ENCODE measurements around the gene VIPR1. TPM values are rescaled to one million over a fixed set of nuclear protein-coding genes. Genes with fewer than 3 reads are reported as not detected.
A peak's percentile ranks its signal among the peaks of the same experiment; 100 is the strongest.

The VIPR1 gene
- total RNA-seq, 1 donor from 2014 or later: 6.1 TPM

DNA sequence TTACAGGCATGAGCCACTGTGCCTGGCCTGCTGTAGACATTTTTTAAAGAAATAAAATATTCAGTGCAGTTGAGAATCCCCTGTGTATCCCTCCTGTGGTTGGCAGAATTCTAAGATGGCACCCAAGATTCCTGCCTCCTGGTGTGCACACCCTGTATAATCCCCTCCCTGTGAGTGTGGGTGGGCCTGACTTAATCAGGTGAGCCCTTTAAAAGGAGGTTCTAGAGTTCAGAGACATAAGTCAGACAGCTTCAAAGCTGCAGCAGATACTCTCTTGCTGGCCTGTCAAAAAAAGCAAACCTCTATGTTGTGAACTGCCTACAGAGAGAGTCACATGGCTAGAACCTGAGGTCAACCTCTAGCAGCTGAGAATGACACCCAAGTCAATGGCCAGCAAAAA is 7.0 kb upstream of the VIPR1 start:
- TF ChIP-seq, protein P1, sequence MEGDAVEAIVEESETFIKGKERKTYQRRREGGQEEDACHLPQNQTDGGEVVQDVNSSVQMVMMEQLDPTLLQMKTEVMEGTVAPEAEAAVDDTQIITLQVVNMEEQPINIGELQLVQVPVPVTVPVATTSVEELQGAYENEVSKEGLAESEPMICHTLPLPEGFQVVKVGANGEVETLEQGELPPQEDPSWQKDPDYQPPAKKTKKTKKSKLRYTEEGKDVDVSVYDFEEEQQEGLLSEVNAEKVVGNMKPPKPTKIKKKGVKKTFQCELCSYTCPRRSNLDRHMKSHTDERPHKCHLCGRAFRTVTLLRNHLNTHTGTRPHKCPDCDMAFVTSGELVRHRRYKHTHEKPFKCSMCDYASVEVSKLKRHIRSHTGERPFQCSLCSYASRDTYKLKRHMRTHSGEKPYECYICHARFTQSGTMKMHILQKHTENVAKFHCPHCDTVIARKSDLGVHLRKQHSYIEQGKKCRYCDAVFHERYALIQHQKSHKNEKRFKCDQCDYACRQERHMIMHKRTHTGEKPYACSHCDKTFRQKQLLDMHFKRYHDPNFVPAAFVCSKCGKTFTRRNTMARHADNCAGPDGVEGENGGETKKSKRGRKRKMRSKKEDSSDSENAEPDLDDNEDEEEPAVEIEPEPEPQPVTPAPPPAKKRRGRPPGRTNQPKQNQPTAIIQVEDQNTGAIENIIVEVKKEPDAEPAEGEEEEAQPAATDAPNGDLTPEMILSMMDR (IDR thresholded peaks at IDR 0.05): no peak
- H3K9me3 Mint-ChIP-seq (ENCODE audit: low read depth): no peaks in the 10 kb centered on the region
- no peak for DNase-seq (ENCODE audit: low spot score)
- peak overlapping the region; percentile 49 for H3K27ac Mint-ChIP-seq (ENCODE audit: unreplicated experiment)
- H3K36me3 Mint-ChIP-seq (ENCODE audit: low read depth): no peaks in the 10 kb centered on the region
- peaks cover 10% of the 10 kb centered on the region for H3K27me3 Mint-ChIP-seq (ENCODE audit: low read depth)
- no peak overlapping the region for H3K4me3 Mint-ChIP-seq (ENCODE audit: unreplicated experiment)
- peaks cover 42% of the 10 kb centered on the region for H3K4me1 Mint-ChIP-seq (ENCODE audit: low read depth)

DNA sequence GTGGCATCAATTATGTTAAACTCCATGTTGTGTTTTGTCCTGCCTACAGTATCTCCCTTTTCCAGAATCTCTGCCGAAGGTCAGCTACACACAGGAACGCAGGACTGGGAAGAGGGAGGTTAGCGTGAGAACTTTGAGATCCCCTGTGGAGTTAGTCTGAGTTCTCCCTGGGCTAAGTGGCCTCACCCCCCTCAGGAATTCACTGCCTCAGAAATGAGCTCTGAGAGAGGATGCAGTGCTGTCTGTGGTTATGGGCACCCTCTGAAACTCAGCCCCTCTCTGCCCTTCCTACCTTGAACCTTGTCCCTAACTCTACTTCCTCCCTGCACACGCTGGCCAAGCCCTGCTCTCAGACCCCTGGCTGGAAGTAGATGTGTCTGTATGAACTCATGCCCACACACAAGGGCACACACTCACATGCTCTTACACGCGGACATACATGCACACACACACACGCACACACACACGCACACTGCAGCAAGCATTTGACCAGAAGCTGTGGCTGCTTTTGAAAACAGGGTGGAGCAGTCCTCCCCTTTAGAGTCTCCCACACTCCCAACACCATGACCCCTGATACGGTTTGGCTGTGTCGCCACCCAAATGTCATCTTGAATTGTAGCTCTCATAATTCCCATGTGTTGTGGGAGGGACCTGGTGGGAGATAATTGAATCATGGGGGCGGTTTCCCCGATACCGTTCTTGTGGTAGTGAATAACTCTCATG is 5.3 kb upstream of the VIPR1 start:
- H3K4me1 Mint-ChIP-seq (ENCODE audit: low read depth): peaks cover 39% of the 10 kb centered on the region
- peak overlapping the region; percentile 85 for H3K27ac Mint-ChIP-seq (ENCODE audit: unreplicated experiment)
- H3K4me3 Mint-ChIP-seq (ENCODE audit: unreplicated experiment): peak overlapping the region; percentile 39
- DNase-seq (ENCODE audit: low spot score): peak; percentile 72
- peaks cover 23% of the 10 kb centered on the region for H3K27me3 Mint-ChIP-seq (ENCODE audit: low read depth)
- TF ChIP-seq, protein P1 (IDR thresholded peaks at IDR 0.05): no peak
- no peaks in the 10 kb centered on the region for H3K36me3 Mint-ChIP-seq (ENCODE audit: low read depth)
- H3K9me3 Mint-ChIP-seq (ENCODE audit: low read depth): no peaks in the 10 kb centered on the region

DNA sequence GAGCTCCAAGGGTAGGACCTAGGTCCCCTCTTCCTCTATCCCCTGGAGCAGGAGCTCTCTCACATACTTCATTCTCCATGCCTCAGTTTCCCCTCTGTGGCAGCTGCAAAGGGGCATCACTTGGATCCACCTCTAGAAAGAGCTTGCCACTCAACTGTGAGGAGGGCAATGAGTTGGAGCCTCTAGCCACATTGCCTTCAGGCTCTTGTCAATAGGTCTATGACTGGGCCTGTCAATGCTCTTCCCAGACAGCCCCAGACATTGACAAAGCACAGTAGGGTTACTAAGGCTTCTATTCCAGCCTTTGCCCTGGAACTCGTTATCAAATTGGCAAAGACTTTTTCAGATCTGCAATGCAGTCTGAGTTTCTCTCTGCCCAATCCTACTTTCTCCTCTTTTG is 4.4 kb upstream of the VIPR1 start:
- no peak for DNase-seq (ENCODE audit: low spot score)
- H3K27me3 Mint-ChIP-seq (ENCODE audit: low read depth): peaks cover 26% of the 10 kb centered on the region
- H3K27ac Mint-ChIP-seq (ENCODE audit: unreplicated experiment): peak overlapping the region; percentile 85
- no peak overlapping the region for H3K4me3 Mint-ChIP-seq (ENCODE audit: unreplicated experiment)
- no peaks in the 10 kb centered on the region for H3K36me3 Mint-ChIP-seq (ENCODE audit: low read depth)
- peaks cover 42% of the 10 kb centered on the region for H3K4me1 Mint-ChIP-seq (ENCODE audit: low read depth)
- H3K9me3 Mint-ChIP-seq (ENCODE audit: low read depth): no peaks in the 10 kb centered on the region
- TF ChIP-seq, protein P1 (IDR thresholded peaks at IDR 0.05): no peak

DNA sequence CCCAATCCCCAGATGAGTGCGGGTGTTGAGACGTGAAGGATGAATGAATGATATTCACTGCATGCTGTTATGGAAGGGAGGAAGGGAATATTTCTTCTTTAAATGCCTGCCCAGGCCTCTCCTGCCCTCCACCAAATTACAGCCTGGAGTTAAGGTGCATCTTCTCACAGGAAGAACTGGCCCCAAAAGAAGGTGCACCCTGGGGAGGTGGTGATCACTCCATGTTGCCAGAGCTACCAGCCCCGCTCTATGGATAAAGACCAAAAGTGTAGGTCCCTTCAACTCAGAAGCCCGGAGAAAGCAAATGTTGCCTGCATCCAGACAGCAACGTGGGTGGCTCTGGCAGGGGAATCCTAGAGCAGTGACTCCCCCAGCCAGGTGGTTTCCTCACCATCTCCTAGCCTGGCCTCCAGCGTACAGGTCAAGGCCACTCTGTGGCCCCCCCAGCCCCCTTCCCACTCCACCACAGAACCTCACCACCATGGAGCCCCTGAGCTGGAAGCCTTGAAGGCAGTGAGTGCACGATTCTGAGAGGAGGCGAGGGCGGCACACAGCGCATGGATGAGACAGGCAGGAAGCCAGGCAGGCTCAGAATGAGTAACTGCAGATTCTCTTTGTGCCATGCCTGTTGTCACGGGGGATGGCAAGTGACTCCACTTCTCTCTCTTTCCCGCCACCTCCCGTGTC is 3.5 kb upstream of the VIPR1 start:
- DNase-seq (ENCODE audit: low spot score): no peak
- no peaks in the 10 kb centered on the region for H3K9me3 Mint-ChIP-seq (ENCODE audit: low read depth)
- H3K27ac Mint-ChIP-seq (ENCODE audit: unreplicated experiment): no peak overlapping the region
- no peak overlapping the region for H3K4me3 Mint-ChIP-seq (ENCODE audit: unreplicated experiment)
- TF ChIP-seq, protein P1 (IDR thresholded peaks at IDR 0.05): no peak
- H3K36me3 Mint-ChIP-seq (ENCODE audit: low read depth): no peaks in the 10 kb centered on the region
- H3K4me1 Mint-ChIP-seq (ENCODE audit: low read depth): peaks cover 45% of the 10 kb centered on the region
- peaks cover 26% of the 10 kb centered on the region for H3K27me3 Mint-ChIP-seq (ENCODE audit: low read depth)

DNA sequence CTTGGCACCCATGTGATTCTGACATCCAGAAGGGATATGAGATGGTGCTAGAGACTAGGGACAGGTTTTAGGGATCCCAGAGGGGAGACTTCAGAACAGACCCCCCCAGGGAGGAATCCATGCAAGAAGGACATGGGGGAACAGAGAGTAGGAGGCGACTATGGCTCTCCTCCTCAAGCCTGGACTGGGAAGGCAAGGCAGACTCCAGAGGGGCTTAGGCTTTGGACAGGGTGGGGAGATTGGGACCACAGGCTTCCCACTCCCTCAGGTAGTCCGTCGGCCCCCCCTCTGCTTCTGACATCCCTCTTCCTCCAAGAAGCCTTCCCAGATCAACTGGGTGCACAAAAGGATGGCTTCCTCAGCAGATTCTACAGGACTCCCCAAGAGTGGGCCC is 3.0 kb upstream of the VIPR1 start:
- H3K27ac Mint-ChIP-seq (ENCODE audit: unreplicated experiment): no peak overlapping the region
- no peak overlapping the region for H3K4me3 Mint-ChIP-seq (ENCODE audit: unreplicated experiment)
- peaks cover 45% of the 10 kb centered on the region for H3K4me1 Mint-ChIP-seq (ENCODE audit: low read depth)
- no peaks in the 10 kb centered on the region for H3K36me3 Mint-ChIP-seq (ENCODE audit: low read depth)
- no peaks in the 10 kb centered on the region for H3K9me3 Mint-ChIP-seq (ENCODE audit: low read depth)
- peaks cover 26% of the 10 kb centered on the region for H3K27me3 Mint-ChIP-seq (ENCODE audit: low read depth)
- TF ChIP-seq, protein P1 (IDR thresholded peaks at IDR 0.05): no peak
- DNase-seq (ENCODE audit: low spot score): no peak

Data from chondrocyte (in vitro differentiated cells).